HCT116 (cell line): Measurements from ENCODE around the gene FOXJ2. TPM values are rescaled to one million over a fixed set of nuclear protein-coding genes. Genes with fewer than 3 reads are reported as not detected.

Experiments used
- ATAC-seq: fragments of 200-7000 bp; cut with Tn5 transposase; 2 replicates; pipeline ENCODE4 v1.9.1; 2020; ENCODE audit warnings: mild to moderate bottlenecking, moderate library complexity
- Bru-seq: library from RNA; stranded (reverse); fragments of 400-500 nt; gene quantifications from one replicate; lab custom pipeline; 2021; lab: Mats Ljungman, UMichigan
- BruChase-seq, 2 experiments: library from RNA; stranded (reverse); fragments of 400-500 nt; gene quantifications; one replicate each; lab custom pipeline; 2021; lab: Mats Ljungman, UMichigan
- BruUV-seq: library from RNA; stranded (reverse); fragments of 400-500 nt; replicated peaks from 2 replicates; lab custom pipeline; 2021; lab: Mats Ljungman, UMichigan
- CTCF ChIA-PET: fragments of 300-600 bp; sonication (Branson Sonifier 250); formaldehyde crosslinking; loops from one replicate; lab custom pipeline; 2021; ENCODE audit warnings: antibody characterized with exemption; lab: Charles Lee
- POLR2A ChIA-PET: fragments of 300-600, 350-600 bp; sonication (Branson Sonifier 250); formaldehyde crosslinking; loops from one replicate; lab custom pipeline; 2021; ENCODE audit warnings: antibody characterized with exemption; lab: Charles Lee
- RAD21 ChIA-PET, 2 experiments: fragments of 300-600 bp; sonication (Branson Sonifier 250); formaldehyde crosslinking; loops; one replicate each; lab custom pipeline; 2023; ENCODE audit warnings: low total read pairs in 2 of 2; ENCODE audit not compliant: uncharacterized antibody in 2 of 2, unreplicated experiment in 2 of 2, low non-redundant PET in 1 of 2; lab: Charles Lee
- DNase-seq: peaks from one replicate; pipeline ENCODE4 v3.0.0-alpha.2; 2010; ENCODE audit warnings: low read depth, low spot score
- H2AFZ ChIP-seq: fragments of 200-600 bp; shearing (Covaris generic), sonication (generic); 2 replicates; pipeline ENCODE4 v1.6.1; 2017; ENCODE audit warnings: low read depth, mixed run types, mixed read lengths, antibody characterized with exemption, low read length; ENCODE audit not compliant: poor library complexity, severe bottlenecking
- H3K27ac ChIP-seq: 2 replicates; pipeline ENCODE4 v1.5.1; 2012; ENCODE audit warnings: low read depth, low read length
- H3K27me3 ChIP-seq: fragments of 200-600 bp; sonication (generic); 2 replicates; pipeline ENCODE4 v1.6.1; 2016; ENCODE audit warnings: mixed run types, low read length, mixed read lengths; ENCODE audit not compliant: insufficient read depth
- H3K36me3 ChIP-seq, 2 experiments: fragments of 200-500 bp in 1 of 2; fragments of 200-600 bp in 1 of 2; sonication (Bioruptor generic) in 1 of 2; sonication (generic) in 1 of 2; 2 replicates each; pipeline versions ENCODE4 v1.5.1 to v1.6.1; 2014 to 2016; ENCODE audit warnings: low read length in 2 of 2, inconsistent platforms in 1 of 2, mixed read lengths in 1 of 2, mixed run types in 1 of 2; ENCODE audit not compliant: insufficient read depth in 2 of 2, control insufficient read depth in 1 of 2
- H3K4me1 ChIP-seq, 2 experiments: fragments of 200-600 bp in 1 of 2; sonication (generic) in 1 of 2; 2 replicates each; pipeline versions ENCODE4 v1.5.1 to v1.6.1; 2012 to 2017; ENCODE audit warnings: low read length in 2 of 2, inconsistent platforms in 1 of 2, mild to moderate bottlenecking in 1 of 2, mixed read lengths in 1 of 2, mixed run types in 1 of 2, moderate library complexity in 1 of 2; ENCODE audit not compliant: insufficient read depth in 2 of 2, control insufficient read depth in 1 of 2
- H3K4me2 ChIP-seq: fragments of 200-600 bp; sonication (generic); 2 replicates; pipeline ENCODE4 v1.6.1; 2017; ENCODE audit warnings: mixed run types, low read length, mixed read lengths
- H3K4me3 ChIP-seq, 2 experiments: fragments of 200-600 bp in 1 of 2; sonication (generic) in 1 of 2; replicated peaks in 1 of 2; 2 replicates each; pipeline ENCODE4 v1.5.1; 2011 to 2016; ENCODE audit warnings: low read length in 2 of 2, control low read depth in 1 of 2, low read depth in 1 of 2, mild to moderate bottlenecking in 1 of 2, mixed read lengths in 1 of 2, mixed run types in 1 of 2
- H3K79me2 ChIP-seq: fragments of 200-600 bp; sonication (generic); 2 replicates; pipeline ENCODE4 v1.6.1; 2017; ENCODE audit warnings: mild to moderate bottlenecking, mixed run types, low read length, moderate library complexity, mixed read lengths; ENCODE audit not compliant: insufficient read depth
- H3K9ac ChIP-seq: fragments of 200-600 bp; sonication (generic); 2 replicates; pipeline ENCODE4 v1.6.1; 2016; ENCODE audit warnings: low read length, mixed read lengths
- H3K9me2 ChIP-seq: fragments of 200-600 bp; sonication (generic), shearing (Covaris generic); 2 replicates; pipeline ENCODE4 v1.6.1; 2017; ENCODE audit warnings: mixed run types, mild to moderate bottlenecking, moderate library complexity; ENCODE audit not compliant: insufficient read depth
- H3K9me3 ChIP-seq, 2 experiments: fragments of 200-500 bp in 1 of 2; fragments of 200-600 bp in 1 of 2; sonication (Bioruptor generic) in 1 of 2; sonication (generic) in 1 of 2; 2 replicates each; pipeline ENCODE4 v1.6.1; 2014 to 2017; ENCODE audit warnings: low read length in 2 of 2, mixed read lengths in 2 of 2, inconsistent platforms in 1 of 2, low read depth in 1 of 2, mild to moderate bottlenecking in 1 of 2, mixed run types in 1 of 2, moderate library complexity in 1 of 2; ENCODE audit not compliant: control insufficient read depth in 1 of 2, insufficient read depth in 1 of 2
- H4K20me1 ChIP-seq: fragments of 200-600 bp; sonication (generic), shearing (Covaris generic); 2 replicates; pipeline ENCODE4 v1.6.1; 2017; ENCODE audit warnings: mixed run types, mild to moderate bottlenecking, moderate library complexity; ENCODE audit not compliant: insufficient read depth
- CBX3 ChIP-seq: IDR thresholded peaks from 2 replicates; pipeline ENCODE4 v1.6.1; 2012; ENCODE audit warnings: low read depth
- CTCF ChIP-seq, 3 experiments: fragments of 200-600 bp in 1 of 3; sonication (generic) in 1 of 3; IDR thresholded peaks in 2 of 3; conservative IDR thresholded peaks in 1 of 3; 2 replicates each; pipeline ENCODE4 v1.5.1; 2012 to 2017; ENCODE audit warnings: low read depth in 2 of 3, low read length in 2 of 3, antibody characterized with exemption in 1 of 3, borderline replicate concordance in 1 of 3, control low read depth in 1 of 3, mild to moderate bottlenecking in 1 of 3, mixed read lengths in 1 of 3, mixed run types in 1 of 3, moderate library complexity in 1 of 3; ENCODE audit not compliant: insufficient read depth in 1 of 3
- EGR1 ChIP-seq: IDR thresholded peaks from 2 replicates; pipeline ENCODE4 v1.6.1; 2012; ENCODE audit warnings: low read depth
- FOSL1 ChIP-seq: IDR thresholded peaks from 2 replicates; pipeline ENCODE4 v1.6.1; 2012; ENCODE audit warnings: low read depth
- JUND ChIP-seq: IDR thresholded peaks from 2 replicates; pipeline ENCODE4 v1.6.1; 2012
- MAX ChIP-seq: IDR thresholded peaks from 2 replicates; pipeline ENCODE4 v1.6.1; 2012
- POLR2A ChIP-seq: IDR thresholded peaks from 2 replicates; pipeline ENCODE4 v1.7.0; 2011; ENCODE audit warnings: borderline replicate concordance; ENCODE audit not compliant: insufficient read depth, insufficient read length; ENCODE audit errors: extremely low read depth
- POLR2AphosphoS5 ChIP-seq: IDR thresholded peaks from 2 replicates; pipeline ENCODE4 v1.6.1; 2011; ENCODE audit warnings: mild to moderate bottlenecking, low read depth, low read length, moderate library complexity
- RAD21 ChIP-seq: IDR thresholded peaks from 2 replicates; pipeline ENCODE4 v1.6.1; 2012; ENCODE audit warnings: low read depth, mild to moderate bottlenecking
- REST ChIP-seq: IDR thresholded peaks from 2 replicates; pipeline ENCODE4 v1.6.1; 2012; ENCODE audit warnings: low read depth
- SP1 ChIP-seq: IDR thresholded peaks from 2 replicates; pipeline ENCODE4 v1.6.1; 2012; ENCODE audit warnings: low read depth
- SRF ChIP-seq: IDR thresholded peaks from 2 replicates; pipeline ENCODE4 v1.6.1; 2012; ENCODE audit warnings: low read depth
- TCF7L2 ChIP-seq: IDR thresholded peaks from 2 replicates; pipeline ENCODE4 v1.7.0; 2011; ENCODE audit warnings: borderline replicate concordance, inconsistent platforms; ENCODE audit not compliant: insufficient read depth, insufficient read length; ENCODE audit errors: extremely low read depth
- YY1 ChIP-seq: IDR thresholded peaks from 2 replicates; pipeline ENCODE4 v1.6.1; 2011; ENCODE audit warnings: low read length, low read depth, moderate library complexity, mild to moderate bottlenecking; ENCODE audit not compliant: insufficient replicate concordance; ENCODE audit errors: extremely low read depth
- ZFX ChIP-seq: fragments of 450-650 bp; IDR thresholded peaks from 2 replicates; pipeline ENCODE4 v1.6.1; 2017
- intact Hi-C: fragments of 100-400 bp; cut with micrococcal nuclease; formaldehyde crosslinking; loops from 2 replicates; pipeline ENCODE4 v1.10.0; 2022
- long read RNA-seq: library from polyadenylated mRNA; unstranded; transcript quantifications from one replicate; pipeline ENCODE4 v2.0.0, GENCODE V29; 2021; ENCODE audit not compliant: unreplicated experiment
- polyA plus RNA-seq: library from polyadenylated mRNA; unstranded; fragments of >200 nt; gene quantifications from 2 replicates; pipeline ENCODE4 v1.2.1, GENCODE V29; 2012; ENCODE audit warnings: missing spikeins
- total RNA-seq: library from RNA; stranded (reverse); gene quantifications from one replicate; pipeline ENCODE4 v1.2.1, GENCODE V29; 2021; ENCODE audit not compliant: unreplicated experiment

The FOXJ2 gene
- total RNA-seq (20.3 TPM), Bru-seq, nascent RNA (percentile 72 among the genes with signal in this experiment), BruChase-seq, experiment 1, labeled RNA remaining after a 6-hour chase (percentile 85 among the genes with signal in this experiment), BruChase-seq, experiment 2, labeled RNA remaining after a 2-hour chase (percentile 88 among the genes with signal in this experiment)
- 17.7 and 17.9 TPM in 2 replicates for polyA plus RNA-seq
- long read RNA-seq, partial matches to known transcripts: 15 of 16 reads
- long read RNA-seq, other reads (novel, unspliced or antisense): 1 of 16 reads

- H3K9me2 ChIP-seq: no peaks in the 10 kb centered on the region
- DNase-seq: no peak
- ChIA-PET CTCF (no interaction called here), RAD21 (no interaction called here), POLR2A (interaction anchor here (1.1 kb wide), 1 partner anchor 21 kb away, joined by 3 read pairs; no protein-coding TSS in a partner anchor)
- peaks cover 18 to 48% of the 10 kb centered on the region in 2 experiments; a peak in 3 of 4 replicates for H3K4me1 ChIP-seq
- H3K36me3 ChIP-seq: no peaks in the 10 kb centered on the region
- peak within 1 kb of the TSS; percentile 86 to 88 for H3K4me3 ChIP-seq
- peak; percentile 81 for ATAC-seq
- H3K27me3 ChIP-seq: no peaks in the 10 kb centered on the region
- H3K4me2 ChIP-seq: peak within 1 kb of the TSS; percentile 96
- intact Hi-C loops: no loop called here
- no peaks in the 10 kb centered on the region for H3K9me3 ChIP-seq
- BruUV-seq: no TSS peak
- peak within 1 kb of the TSS; percentile 85 for H3K27ac ChIP-seq
- H2AFZ ChIP-seq: no peak within 1 kb of the TSS
- H3K79me2 ChIP-seq: peaks cover 29% of the 10 kb centered on the region
- H4K20me1 ChIP-seq: no peaks in the 10 kb centered on the region
- TF ChIP-seq POLR2A (no peak), JUND (no peak), EGR1 (peak; percentile 21; the same call in 1 of the 2 replicates), CBX3 (no peak), SP1 (peak; percentile 41; the same call in 1 of the 2 replicates), SRF (no peak), TCF7L2 (no peak), RAD21 (no peak), REST (no peak), CTCF (IDR thresholded peaks at IDR 0.05 in 2 of 3, conservative IDR thresholded peaks at IDR 0.05 in 1 of 3; ENCODE audit: borderline replicate concordance in 1 of 3, insufficient read depth in 1 of 3, low read depth in 2 of 3, low read length in 2 of 3) (no peak), FOSL1 (no peak), POLR2AphosphoS5 (peak; percentile 40; the same call in 1 of the 2 replicates), MAX (peak; percentile 73), ZFX (peak; percentile 95), YY1 (no peak)
- peak within 1 kb of the TSS; percentile 95 for H3K9ac ChIP-seq
Observed at GRCh38 chr12:8032242-8033152, at the start of gene FOXJ2. Gene FOXJ2 (plus strand): TSS chr12:8032716. CDS start chr12:8039833, 7,117 bp downstream.
